Adipose tissue (tissue), 3 donors: Measurements from ENCODE around the gene STPG4. TPM values are rescaled to one million over a fixed set of nuclear protein-coding genes. Genes with fewer than 3 reads are reported as not detected.
"Not testable (repeated sequence)": the region's sequence is repeated elsewhere in the genome, so short reads cannot be mapped to it uniquely, and the experiment has no call there.

Source experiments
- H3K27ac ChIP-seq: one replicate; pipeline ENCODE4 v1.5.1; 2013; ENCODE audit warnings: low read depth, low read length
- WGBS, 3 donors: extraction: QIAGEN DNeasy Blood & Tissue Kit; methylation state at CpG; one replicate each; pipeline ENCODE4 v1.1.7; 2013; 5-methylcytosine and 5-hydroxymethylcytosine counted together
- polyA plus RNA-seq, 3 donors: library from polyadenylated mRNA; stranded (reverse); fragments of 200-250 nt; gene quantifications; one replicate each; pipeline ENCODE4 v1.2.3, GENCODE V29; 2013
- donor health status: healthy with polysubstance abuse.
- donor health status: Bipolar disorder and iron deficiency.
- donor health status: healthy.

STPG4 gene, protein sequence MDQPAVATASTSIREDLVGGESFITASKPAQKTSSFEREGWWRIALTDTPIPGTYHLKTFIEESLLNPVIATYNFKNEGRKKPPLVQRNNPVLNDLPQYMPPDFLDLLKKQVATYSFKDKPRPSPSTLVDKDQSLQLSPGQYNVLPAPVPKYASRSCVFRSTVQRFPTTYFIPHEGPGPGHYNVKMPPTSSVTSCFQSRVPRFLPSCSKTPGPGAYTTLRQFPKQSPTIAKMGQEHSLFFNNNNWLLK
- under 1 TPM in 1 of 3 donors, not detected in 2; 0.06 TPM for polyA plus RNA-seq

DNA sequence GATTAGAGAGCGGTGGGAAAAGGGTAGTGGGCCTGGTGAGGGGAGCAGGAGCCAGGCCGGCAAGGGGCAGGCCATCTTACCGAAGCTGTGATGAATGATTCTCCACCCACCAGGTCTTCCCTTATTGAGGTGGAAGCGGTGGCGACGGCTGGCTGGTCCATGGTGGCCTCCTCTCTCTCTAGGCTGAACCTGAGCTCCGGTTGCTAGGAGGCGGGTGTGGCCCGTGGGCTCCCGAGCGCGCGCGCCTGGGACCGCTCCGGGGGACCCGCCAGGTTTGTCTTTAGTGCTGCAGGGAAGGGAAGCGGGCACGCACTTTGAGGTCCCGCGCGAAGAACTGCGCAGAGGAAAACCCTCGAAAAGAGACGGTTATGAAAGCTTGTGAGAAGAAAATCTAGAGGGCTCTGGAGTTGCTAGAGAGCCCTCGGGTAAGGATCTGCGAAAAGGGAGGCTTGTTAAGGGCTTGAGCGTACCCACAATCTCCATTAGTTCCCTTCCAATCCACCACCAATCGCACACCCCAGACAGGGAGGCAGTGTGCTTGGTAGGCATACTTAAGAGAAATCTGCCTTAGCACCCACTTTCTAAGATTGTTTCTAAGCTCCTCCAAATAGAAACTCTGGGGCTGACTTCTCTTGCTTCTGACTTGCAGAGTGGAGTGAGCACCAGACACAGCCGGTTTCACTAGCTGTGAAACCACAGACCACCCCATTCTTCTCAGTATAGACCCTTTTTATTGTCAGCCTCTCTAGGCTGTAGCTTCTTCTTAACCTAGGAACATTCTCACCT is at the start of gene STPG4:
Gene STPG4 (minus strand): TSS at position 218 of the 786 bp plus-strand sequence. CDS start 57 bp downstream, at position 161.
- 86 to 92% (median 89%) methylated on average over 30 of the region's 30 CpGs for WGBS, 3 donors
- H3K27ac ChIP-seq: no peak within 1 kb of the TSS

DNA sequence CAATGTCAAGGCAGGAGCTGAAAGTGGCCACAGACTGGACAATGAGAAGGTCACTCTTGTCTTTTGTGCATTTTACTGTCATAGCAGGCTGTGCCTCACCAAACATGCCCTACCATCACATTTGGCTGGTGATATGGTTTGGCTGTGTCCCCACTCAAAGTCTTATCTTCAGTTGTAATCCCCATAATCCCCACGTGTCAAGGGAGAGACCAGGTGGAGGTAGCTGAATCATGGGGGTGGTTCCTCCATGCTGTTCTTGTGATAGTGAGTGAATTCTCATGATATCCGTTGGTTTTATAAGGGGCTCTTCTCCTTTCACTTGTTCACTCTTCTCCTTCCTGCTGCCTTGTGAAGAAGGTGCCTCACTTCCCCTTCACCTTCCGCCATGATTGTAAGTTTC is 49.6 kb upstream of the STPG4 start:
- H3K27ac ChIP-seq: no peak overlapping the region
- WGBS, 3 donors: 71 to 85% (median 85%) methylated on average over 3 of the region's 3 CpGs

DNA sequence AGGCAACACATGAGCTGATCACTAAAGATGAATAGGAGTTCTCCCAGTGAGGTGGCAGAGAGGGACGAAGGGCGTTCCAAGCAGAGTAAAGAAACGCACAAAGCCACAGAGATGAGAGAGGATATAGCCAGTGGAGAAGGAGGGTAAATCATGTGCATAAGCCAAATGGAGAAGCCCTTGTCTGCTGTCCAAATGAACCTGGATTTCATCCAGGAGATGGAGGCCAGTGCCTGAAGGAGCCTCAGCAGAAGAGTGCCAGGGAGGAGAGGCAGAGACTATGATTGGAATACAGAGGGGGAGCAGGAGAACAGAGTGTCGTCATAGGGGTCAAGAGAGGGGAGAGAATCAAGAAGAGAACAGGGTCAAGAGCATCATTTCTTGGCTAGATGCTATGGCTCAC is 48.9 kb upstream of the STPG4 start:
- H3K27ac ChIP-seq: no peak overlapping the region
- 81 to 93% (median 85%) methylated on average over 4 of the region's 4 CpGs for WGBS, 3 donors

DNA sequence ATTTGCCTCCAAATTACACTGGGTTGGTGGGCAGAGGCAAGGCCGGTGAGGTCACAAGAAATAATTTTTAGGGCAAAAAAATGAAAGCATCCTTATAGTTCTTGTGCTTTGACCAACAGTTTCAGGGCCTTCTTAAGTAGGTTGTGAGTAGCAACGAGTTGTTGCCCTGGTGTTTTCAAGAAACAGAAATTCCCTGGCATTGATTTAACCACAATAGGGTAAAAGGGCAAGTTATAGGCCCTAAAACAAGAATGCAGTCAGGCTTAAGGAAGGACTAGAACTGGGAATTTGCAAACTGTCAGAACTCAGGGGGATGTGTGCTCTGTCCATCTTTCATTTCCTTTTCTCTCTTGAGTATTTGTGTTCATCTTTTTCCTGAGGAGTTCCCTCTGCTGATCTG is 46.1 kb upstream of the STPG4 start:
- no peak overlapping the region for H3K27ac ChIP-seq
- 63 to 84% (median 83%) methylated on average over 2 of the region's 2 CpGs for WGBS, 3 donors

DNA sequence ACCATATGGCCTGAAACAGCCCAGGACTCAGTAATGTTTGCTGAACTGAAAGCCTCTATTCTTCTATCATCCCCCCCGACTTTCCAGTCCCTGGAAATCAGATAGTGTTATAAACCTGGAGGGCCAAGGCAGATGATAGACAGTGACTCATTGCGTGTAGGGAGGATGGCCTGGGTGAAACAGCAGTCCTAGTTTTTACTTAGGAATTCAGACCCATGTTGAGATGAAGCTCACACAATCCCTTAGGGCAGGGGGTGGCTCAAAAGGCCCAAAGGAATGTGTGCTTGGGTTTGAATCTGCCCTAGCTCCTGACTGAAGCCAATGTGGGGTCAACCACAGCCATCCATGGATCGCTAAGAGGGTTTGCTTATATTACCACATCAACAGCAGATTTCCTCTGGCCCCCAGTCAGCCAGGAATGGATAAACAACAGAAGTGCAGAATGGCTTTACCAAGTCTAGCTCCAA is 43.9 kb upstream of the STPG4 start:
- no peak overlapping the region for H3K27ac ChIP-seq
- 81 to 89% (median 86%) methylated on average over 3 of the region's 3 CpGs for WGBS, 3 donors

DNA sequence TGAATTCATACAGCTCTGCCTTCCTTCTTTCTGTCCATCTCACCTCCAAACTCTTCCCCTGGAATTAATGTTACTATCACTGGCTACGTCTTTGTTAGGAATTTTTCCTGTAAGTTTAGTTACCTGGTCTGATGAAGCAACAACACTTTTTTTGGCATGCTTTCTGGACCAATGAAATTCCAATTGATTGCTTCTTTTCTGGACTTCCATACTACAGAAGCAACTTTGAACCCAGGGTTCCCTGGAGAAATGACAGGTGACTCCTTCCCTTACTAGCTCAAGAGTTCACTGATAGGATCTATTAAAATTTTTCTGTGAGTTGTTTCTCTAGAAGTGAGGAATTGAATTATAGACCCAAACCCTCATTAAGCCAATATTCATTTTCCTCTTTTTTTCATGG is 41.4 kb upstream of the STPG4 start:
- WGBS, 3 donors: 78 to 100% (median 100%) methylated on average over 1 of the region's 1 CpG
- no peak overlapping the region for H3K27ac ChIP-seq

DNA sequence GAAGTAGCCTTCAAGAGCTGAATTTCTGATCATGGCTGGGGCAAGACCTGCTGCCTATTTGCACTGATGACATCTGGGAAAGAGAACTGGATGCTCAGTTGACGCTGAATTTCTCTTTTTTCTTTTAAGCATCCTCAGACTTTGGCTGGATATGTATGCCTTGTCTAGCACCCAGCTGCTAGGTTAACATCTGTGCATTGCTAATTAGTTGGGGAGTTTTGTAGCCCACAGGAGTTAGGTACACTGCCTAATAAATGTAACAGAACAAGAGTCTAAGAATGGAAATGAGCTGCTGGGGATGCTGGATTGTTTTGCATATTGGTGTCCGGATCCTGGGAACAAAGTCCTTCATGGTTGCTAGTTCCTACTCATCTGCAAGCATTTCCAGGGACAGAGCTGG is 40.9 kb upstream of the STPG4 start:
- WGBS, 3 donors: 92 to 95% (median 94%) methylated on average over 2 of the region's 2 CpGs
- H3K27ac ChIP-seq: no peak overlapping the region

DNA sequence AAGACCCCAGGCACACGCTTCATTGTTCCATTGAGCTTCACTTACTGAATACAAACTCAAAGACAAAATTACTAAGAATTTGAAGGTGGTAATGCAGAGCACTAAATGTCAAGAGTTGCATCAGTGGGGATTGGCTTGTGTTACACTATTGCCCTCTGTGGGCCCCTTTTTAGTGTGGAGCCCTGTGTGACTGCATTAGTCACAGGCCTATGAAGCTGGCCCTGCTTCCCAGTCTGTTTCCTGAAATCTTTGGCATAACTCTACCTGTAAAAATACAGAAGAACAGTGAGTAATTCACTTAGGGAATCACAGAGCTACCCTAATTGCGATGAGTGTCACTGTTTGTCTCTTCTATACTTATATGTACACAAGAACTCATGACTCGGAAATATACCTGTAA is 40.0 kb upstream of the STPG4 start:
- H3K27ac ChIP-seq: no peak overlapping the region
- 90 to 96% (median 95%) methylated on average over 3 of the region's 3 CpGs for WGBS, 3 donors

DNA sequence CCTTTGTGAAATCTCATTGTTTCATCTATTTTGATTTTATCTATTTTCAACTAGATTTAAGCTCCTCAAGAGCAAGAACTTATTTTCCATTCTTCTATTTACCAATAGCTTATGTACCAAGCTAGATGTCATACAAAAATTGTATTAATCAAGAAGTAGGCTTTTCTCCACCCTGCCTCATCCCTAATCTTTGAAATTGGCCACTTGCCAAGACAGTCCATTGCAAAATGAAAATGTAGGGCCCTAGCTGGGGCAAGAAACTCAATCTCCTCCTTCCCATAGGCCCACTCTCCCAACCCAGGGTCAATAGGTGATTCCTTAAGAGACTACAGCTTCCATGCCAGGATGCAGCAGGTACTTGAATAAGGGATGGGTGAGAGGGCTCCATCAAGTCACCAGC is 39.3 kb upstream of the STPG4 start:
- H3K27ac ChIP-seq: no peak overlapping the region

DNA sequence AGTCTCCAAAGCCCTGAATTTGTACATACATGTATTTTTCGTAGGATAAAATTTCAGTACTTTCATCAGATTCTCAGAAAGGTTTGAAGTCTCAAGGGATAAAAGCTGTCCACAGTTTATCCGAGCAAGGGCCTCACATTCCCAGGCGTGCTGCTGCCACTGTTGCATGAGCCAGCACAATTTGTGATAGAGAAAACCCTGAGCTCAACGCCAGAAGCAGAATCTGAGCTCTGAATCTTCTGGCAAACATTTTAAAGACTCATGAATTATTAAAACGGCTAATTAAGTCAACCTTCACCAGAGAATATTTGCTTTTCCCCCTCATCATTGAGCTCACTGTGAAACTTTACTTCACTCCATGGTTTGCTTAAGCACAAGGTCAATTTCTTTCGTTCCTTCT is 38.5 kb upstream of the STPG4 start:
- whole genome bisulfite sequencing, 3 donors: 68 to 77% (median 76%) methylated on average over 6 of the region's 6 CpGs
- no peak overlapping the region for H3K27ac ChIP-seq

DNA sequence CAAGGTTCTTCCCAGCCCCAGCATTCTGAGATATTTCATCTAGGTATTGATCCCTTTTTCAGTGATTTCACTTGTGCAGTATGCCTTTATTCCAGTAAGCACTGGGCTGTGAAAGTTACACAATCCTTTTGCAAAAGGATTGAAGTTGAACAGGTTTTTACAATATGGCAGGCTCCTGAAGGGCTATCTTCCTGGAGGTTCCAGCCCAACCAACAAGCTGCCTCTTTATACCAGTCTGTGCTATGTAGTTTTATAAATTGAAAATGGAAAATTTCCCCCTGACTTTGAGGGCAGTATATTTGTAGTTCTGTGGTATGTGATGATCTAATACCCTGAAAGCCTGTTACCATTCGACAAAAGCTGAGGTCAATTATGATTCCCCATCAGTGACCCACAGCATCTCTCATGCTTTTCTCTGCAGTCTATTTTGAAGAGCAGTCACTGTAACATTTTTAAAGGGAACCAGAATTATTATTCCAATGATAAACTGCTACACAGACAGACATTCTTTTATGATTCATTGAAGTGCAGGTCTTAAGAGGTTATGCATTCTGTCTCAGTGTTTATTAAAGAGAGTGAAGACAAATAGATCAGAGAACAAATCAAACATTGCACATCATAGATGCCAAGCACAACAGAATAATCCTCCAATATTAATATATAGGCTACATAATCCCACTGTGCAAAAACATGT is 35.2 kb upstream of the STPG4 start:
- no peak overlapping the region for H3K27ac ChIP-seq
- 66 to 71% (median 68%) methylated on average over 1 of the region's 1 CpG for whole genome bisulfite sequencing, 3 donors

DNA sequence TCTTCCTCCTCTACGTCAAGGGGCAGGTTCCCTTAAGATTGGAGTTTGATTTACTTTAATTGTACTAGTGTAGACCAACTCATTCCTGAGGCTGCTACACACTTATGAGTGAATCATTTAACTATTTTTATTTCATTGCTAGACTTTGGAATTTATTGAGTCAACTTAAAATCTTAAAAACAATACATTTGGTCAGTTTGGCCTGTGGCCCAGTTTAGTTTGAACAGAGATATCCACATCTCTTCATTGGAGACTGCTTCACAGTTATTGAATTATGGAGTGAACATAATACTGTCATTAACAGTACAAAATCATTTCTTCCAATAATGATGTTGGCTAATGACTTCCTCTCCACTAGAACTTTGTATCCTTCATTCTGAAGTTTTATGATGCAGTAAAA is 34.5 kb upstream of the STPG4 start:
- H3K27ac ChIP-seq: no peak overlapping the region
- 90 to 96% (median 93%) methylated on average over 1 of the region's 1 CpG for WGBS, 3 donors

DNA sequence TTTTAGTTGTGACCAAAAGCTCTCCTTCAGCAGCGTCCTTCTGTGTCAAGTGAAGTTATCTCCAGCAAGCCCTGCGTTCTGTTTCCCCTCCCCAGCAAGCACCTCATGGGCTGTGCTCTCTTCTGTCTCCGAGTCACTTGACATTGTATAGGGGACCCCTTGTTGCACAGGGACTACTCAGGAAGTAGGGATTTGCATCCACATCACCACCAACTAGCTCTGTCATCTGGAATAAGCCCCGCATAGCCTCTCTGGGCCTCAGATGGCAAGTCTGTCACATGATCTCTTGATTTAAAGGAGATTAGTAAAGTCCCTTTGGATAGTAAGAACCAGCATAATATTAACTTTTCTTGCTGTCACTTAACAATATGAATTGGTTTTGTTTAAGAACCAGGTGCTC is 32.0 kb upstream of the STPG4 start:
- H3K27ac ChIP-seq: no peak overlapping the region
- WGBS, 3 donors: 87 to 95% (median 93%) methylated on average over 4 of the region's 4 CpGs

DNA sequence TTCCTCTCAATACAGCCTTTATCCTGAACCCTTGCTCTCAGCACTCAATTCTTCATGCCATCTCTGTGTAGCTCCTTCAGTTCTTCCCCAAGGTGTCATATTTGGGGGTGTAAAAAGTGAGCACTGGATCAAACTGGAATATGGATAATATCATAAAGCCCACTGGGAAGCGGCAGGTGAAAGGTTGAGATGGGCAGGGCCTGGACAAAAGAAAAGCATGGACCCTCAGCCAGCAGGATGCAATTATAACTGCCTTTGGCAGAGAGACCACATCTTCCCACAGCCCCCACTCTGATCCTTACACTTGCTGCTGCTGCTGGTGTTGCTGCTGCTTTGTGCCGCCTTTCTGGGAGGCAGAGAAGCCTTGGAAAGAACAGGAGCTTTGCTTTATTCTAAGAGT is 31.2 kb upstream of the STPG4 start:
- no peak overlapping the region for H3K27ac ChIP-seq
- WGBS, 3 donors: 94 to 98% (median 95%) methylated on average over 2 of the region's 2 CpGs

DNA sequence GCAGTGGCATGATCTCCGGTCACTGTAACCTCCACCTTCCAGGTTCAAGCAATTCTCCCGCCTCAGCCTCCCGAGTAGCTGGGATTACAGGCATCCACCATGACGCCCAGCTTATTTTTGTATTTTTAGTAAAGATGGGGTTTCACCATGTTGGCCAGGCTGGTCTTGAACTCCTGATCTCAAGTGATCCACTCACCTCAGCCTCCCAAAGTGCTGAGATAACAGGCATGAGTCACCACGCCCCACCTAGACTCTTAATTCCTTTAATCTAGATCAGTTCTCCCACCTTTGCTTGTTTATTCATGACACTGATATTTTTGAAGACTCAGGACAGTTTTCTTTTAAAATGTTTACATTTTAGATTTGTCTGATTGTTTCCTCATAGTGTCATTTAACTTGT is 30.0 kb upstream of the STPG4 start:
- not testable (repeated sequence) for H3K27ac ChIP-seq
- 76 to 84% (median 77%) methylated on average over 5 of the region's 5 CpGs for WGBS, 3 donors

DNA sequence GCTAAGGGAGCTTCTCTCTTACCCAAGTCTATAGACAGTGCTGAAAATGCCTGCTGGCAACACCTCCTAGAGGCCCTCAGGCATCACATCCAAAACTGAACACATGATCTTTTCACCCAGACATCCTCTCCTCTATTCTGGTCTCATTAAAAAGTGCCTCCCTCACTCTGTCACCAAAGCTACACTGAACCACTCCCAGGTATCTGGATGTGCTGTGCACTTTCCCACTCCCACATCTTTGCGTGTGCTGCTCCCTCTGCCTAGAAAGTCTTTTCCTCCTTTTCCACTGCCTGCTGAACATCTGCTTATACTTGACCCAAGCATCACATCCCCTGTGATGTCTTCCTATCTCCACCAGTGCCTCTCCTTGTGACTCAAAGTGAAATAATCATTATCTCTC is 26.1 kb upstream of the STPG4 start:
- H3K27ac ChIP-seq: no peak overlapping the region
- WGBS, 3 donors: 86 to 97% (median 93%) methylated on average over 1 of the region's 1 CpG

DNA sequence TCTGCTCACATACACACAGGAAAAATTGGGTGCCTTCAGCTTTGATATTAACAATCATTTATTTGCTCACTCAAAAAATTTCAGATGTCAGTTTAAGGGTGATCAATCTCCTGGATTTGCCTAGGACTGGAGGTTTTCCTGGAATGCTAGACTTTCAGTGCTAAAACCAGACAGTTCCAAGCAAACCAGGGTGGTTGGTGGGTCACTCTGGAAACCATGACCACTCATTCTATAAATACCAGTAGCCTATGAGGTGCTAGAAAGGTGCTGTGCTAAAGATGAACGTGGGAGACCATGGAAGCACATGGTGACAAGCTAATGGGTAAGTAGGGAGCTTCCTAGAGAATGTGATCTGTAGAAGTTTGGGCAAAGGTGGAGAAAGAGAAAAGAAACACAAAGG is 25.4 kb upstream of the STPG4 start:
- no peak overlapping the region for H3K27ac ChIP-seq
- WGBS, 3 donors: 71 to 85% (median 80%) methylated on average over 1 of the region's 1 CpG

DNA sequence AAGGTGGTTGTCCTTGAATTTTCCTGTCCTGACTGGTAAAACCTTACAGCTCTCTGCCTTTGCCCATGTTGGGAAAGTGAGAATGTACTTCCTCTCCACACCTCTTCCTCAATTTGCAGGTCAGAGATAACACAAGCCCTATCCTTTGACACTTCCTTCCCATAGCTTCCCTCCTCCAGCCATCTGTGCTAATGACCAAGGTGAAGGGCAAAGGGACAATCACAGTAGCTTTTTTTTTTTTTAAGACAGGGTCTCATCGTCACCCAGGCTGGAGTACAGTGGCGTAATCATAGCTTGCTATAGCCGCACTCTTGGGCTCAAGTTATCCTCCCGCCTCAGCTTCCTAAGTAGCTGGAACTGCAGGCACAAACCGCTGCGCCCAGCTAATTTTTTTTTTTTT is 24.3 kb upstream of the STPG4 start:
- WGBS, 3 donors: 64 to 94% (median 76%) methylated on average over 6 of the region's 6 CpGs
- no peak overlapping the region for H3K27ac ChIP-seq

DNA sequence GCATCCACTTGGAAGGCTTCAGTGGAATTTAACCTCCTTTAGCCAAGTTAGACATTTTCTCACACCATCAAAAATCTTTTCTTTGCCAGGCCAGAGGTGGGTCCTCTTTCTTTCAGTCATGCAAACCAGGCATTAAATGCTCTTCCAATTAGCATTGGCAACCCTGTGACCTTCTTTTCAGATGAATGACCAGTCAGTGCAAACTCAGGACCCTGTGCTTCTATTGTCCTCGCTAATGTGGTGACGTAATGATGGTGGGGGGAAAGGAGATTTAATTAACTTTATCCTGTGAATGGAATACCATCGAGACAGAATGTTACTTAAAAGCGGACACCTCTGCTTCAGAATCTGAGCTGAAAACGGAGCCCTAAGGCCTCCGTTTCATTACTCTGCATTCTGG is 23.2 kb upstream of the STPG4 start:
- H3K27ac ChIP-seq: no peak overlapping the region
- WGBS, 3 donors: 93 to 96% (median 95%) methylated on average over 6 of the region's 6 CpGs
